ENCODE results near the gene ST8SIA4.

GRCh38 chr5:100821751-100822150, 81.3 kb downstream of the ST8SIA4 start:
- TF ChIP-seq CBX3 (IDR thresholded peaks at IDR 0.05; ENCODE audit: borderline replicate concordance, low read depth) (no peak), ZNF274 (IDR thresholded peaks at IDR 0.05; ENCODE audit: insufficient read depth, insufficient read length) (no peak), IKZF2 (IDR thresholded peaks at IDR 0.05) (no peak), SIN3A (IDR thresholded peaks at IDR 0.05; ENCODE audit: low read depth, low read length) (no peak), ZBTB11 (CRISPR knock-in tag; IDR thresholded peaks at IDR 0.05) (no peak), CTCF (IDR thresholded peaks at IDR 0.05 in 2 of 3, conservative IDR thresholded peaks at IDR 0.05 in 1 of 3; ENCODE audit: control insufficient read depth in 2 of 3, extremely low read depth in 1 of 3, insufficient read depth in 1 of 3, low read depth in 3 of 3, low read length in 3 of 3) (no peak), POLR2AphosphoS5 (IDR thresholded peaks at IDR 0.05; ENCODE audit: low read length) (no peak), CREB1 (IDR thresholded peaks at IDR 0.05; ENCODE audit: low read depth) (no peak), ESRRA (IDR thresholded peaks at IDR 0.05; ENCODE audit: low read length) (no peak), RCOR1 (conservative IDR thresholded peaks at IDR 0.05; ENCODE audit: low read depth, low read length) (no peak), SIX5 (IDR thresholded peaks at IDR 0.05; ENCODE audit: low read depth, low read length, severe bottlenecking) (no peak), SP1 (IDR thresholded peaks at IDR 0.05; ENCODE audit: low read depth, low read length) (no peak), CHD2 (IDR thresholded peaks at IDR 0.05; ENCODE audit: borderline replicate concordance, low read depth, low read length) (no peak)

All from GM12878 (cell line).